ENCODE measurements around the gene PPP6R1. TPM values are rescaled to one million over a fixed set of nuclear protein-coding genes. Genes with fewer than 3 reads are reported as not detected.

The PPP6R1 gene
- total and polyA plus RNA-seq, 12 donors, result 28.9 to 116 (median 74.9) TPM

GRCh38 chr19:55247621-55248099, 11.2 kb downstream of the PPP6R1 start:
- Histone ChIP-seq H3K36me3 (replicated peaks in 1 of 2) (peaks cover 0 to 49% of the 10 kb centered on the region in 2 donors), H3K27me3 (no peaks in the 10 kb centered on the region), H3K4me3 (no peak overlapping the region), H3K4me1 (replicated peaks in 1 of 2) (peaks cover 7 to 43% of the 10 kb centered on the region in 2 donors), H3K27ac (peak overlapping the region in 2 of 5 donors; percentile 8 to 66), H3K9me3 (replicated peaks in 1 of 3) (no peaks in the 10 kb centered on the region)
- 45 to 56% (median 47%) methylated on average over 5 to 10 of the region's 10 CpGs for WGBS, 4 donors
- DNase-seq, result peak in 3 of 7 donors; percentile 13 to 78 (median 17)
- no peak for TF ChIP-seq POLR2A (IDR thresholded peaks at IDR 0.05)
- no peak for TF ChIP-seq CTCF (IDR thresholded peaks at IDR 0.05)
- intact Hi-C loops (cut with DNase I), result no loop called here

- intact Hi-C loops (cut with DNase I), result no loop called here
- peak in 2 of 7 donors; percentile 13 to 20 for DNase-seq
- no peaks in the 10 kb centered on the region for H3K27me3 ChIP-seq
- H3K36me3 ChIP-seq (replicated peaks in 1 of 2), result peaks cover 0 to 58% of the 10 kb centered on the region in 2 donors
- H3K4me3 ChIP-seq, result no peak overlapping the region
- WGBS, 4 donors, result 88 to 91% (median 90%) methylated on average over 29 to 40 of the region's 40 CpGs
- H3K9me3 ChIP-seq (replicated peaks in 1 of 3), result no peaks in the 10 kb centered on the region
- H3K27ac ChIP-seq, result peak overlapping the region in 1 of 5 donors; percentile 66
- no peak for TF ChIP-seq POLR2A (IDR thresholded peaks at IDR 0.05)
- TF ChIP-seq CTCF (IDR thresholded peaks at IDR 0.05), result no peak
- H3K4me1 ChIP-seq (replicated peaks in 1 of 2), result peaks cover 3 to 34% of the 10 kb centered on the region in 2 donors
Measured at GRCh38 chr19:55246462-55247451, 12.1 kb downstream of the PPP6R1 start.

- no peak for TF ChIP-seq CTCF (IDR thresholded peaks at IDR 0.05)
- no peak for TF ChIP-seq POLR2A (IDR thresholded peaks at IDR 0.05)
- H3K27ac ChIP-seq, result no peak overlapping the region
- no peak overlapping the region for H3K4me3 ChIP-seq
- whole genome bisulfite sequencing, 4 donors, result 90 to 95% (median 93%) methylated on average over 4 to 23 of the region's 23 CpGs
- no peaks in the 10 kb centered on the region for H3K9me3 ChIP-seq (replicated peaks in 1 of 3)
- no peaks in the 10 kb centered on the region for H3K27me3 ChIP-seq
- H3K36me3 ChIP-seq (replicated peaks in 1 of 2), result peaks cover 0 to 70% of the 10 kb centered on the region in 2 donors
- intact Hi-C loops (cut with DNase I), result loop anchor here in 1 of 2 donors (1.0 kb wide), 1 partner anchor 9 kb away; no protein-coding TSS in a partner anchor
- DNase-seq, result no peak
- peaks cover 0 to 23% of the 10 kb centered on the region in 2 donors for H3K4me1 ChIP-seq (replicated peaks in 1 of 2)
Measured at GRCh38 chr19:55245236-55245904, 13.4 kb downstream of the PPP6R1 start.
